SK-N-SH (cell line): ENCODE measurements around the gene ENKD1.

Experiments used
- CHD2 ChIP-seq: fragments of 150-350 bp; IDR thresholded peaks from 2 replicates; pipeline ENCODE4 v1.6.1; 2018; ENCODE audit warnings: low read length; ENCODE audit not compliant: partially characterized antibody
- CTCF ChIP-seq: fragments of 200-600 bp; sonication (generic); IDR thresholded peaks from 2 replicates; pipeline ENCODE4 v1.6.1; 2017; ENCODE audit warnings: antibody characterized with exemption, mild to moderate bottlenecking, moderate library complexity
- MAX ChIP-seq: IDR thresholded peaks from 2 replicates; pipeline ENCODE4 v1.4.0; 2012; ENCODE audit warnings: low read depth
- ZBTB33 ChIP-seq: IDR thresholded peaks from 2 replicates; pipeline ENCODE4 v1.4.0; 2012; ENCODE audit warnings: low read depth, borderline replicate concordance

- TF ChIP-seq CTCF (no peak), MAX (no peak), CHD2 (no peak), ZBTB33 (no peak)
Measured at GRCh38 chr16:67676516-67676915, 10.0 kb upstream of the ENKD1 start.
